Stimulated activated CD4-positive, alpha-beta T cell treated with anti-CD3 and anti-CD28 coated beads, Interleukin-2, amount 100 ng/mL, for 24 hours (primary cell): ENCODE measurements around the gene ATPAF1.

ENCODE experiments used
- DNase-seq, 2 donors: peaks; one replicate each; pipeline ENCODE4 v3.0.0-alpha.2; 2020

Gene ATPAF1

DNA sequence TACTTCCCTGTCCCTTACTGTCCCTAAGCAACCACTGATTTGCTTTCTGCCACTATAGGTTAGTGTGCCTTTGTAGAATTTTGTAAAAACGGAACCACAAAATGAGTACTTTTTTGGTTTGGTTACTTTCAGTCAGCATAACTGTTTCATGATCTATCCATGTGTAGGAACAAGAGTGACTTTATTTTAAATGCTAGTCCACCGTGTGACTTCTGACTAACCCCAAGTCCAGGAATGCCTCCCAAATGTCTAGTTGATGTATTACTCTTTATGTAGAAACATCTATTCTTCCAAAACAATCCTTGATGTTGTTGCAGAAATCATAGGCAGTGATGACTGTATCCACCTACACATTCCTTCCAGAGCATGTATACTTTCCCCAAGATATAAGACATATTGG is 21.3 kb downstream of the ATPAF1 start:
- no peak for DNase-seq

DNA sequence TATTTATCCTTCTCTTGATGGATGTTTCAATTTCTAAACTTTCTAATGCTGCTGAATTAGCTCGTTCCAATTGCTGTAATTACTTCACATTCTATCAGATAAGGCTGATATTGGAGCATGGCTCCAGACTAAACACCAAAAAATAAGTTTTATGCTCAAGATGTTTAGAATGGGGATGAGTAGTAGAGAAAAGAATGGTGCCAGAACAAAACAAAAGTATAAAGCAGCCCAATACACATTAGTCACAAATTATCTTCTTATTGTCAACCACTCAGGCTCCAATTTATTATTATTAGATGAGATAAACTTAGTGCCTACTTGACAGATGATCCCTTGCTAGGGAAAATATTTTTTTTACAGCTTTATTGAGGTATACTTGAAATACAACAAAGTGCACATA is 21.8 kb downstream of the ATPAF1 start:
- no peak for DNase-seq

DNA sequence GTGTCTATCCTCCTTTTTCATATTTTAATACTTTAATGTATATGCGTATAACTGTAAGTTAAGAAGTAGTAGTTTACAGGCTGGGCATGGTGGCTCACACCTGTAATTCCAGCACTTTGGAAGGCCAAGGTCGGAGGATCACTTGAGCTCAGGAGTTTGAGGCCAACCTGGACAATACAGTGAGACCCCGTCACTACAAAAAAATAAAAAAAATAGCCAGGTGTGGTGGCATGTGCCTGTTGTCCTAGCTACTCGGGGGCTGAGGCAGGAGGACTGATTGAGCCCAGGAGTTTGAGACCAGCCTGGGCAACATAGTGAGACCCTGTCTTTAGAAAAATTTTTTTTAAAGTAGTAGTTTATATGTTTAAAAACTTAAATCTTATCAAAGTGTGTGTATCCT is 22.3 kb downstream of the ATPAF1 start:
- no peak for DNase-seq

DNA sequence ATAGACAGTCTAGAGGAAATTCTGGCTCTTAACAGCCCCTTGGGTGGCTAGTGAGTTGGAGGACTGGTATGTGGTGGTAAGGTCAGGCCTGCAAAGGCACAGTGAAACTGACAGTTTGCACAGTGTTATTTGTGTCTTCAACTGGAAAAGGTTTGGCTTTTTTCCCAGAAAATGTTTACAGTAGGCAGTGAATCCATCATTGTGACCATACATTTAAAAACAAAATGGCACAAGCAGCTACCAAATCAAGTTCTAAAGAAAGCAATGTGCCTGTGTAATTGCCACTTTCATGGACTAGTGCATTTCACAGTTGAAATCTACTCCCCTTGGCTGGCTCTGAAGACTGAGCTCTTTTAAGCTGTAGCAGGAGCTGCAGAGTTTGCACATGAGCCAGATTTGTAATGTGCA is 24.8 kb downstream of the ATPAF1 start:
- no peak for DNase-seq

DNA sequence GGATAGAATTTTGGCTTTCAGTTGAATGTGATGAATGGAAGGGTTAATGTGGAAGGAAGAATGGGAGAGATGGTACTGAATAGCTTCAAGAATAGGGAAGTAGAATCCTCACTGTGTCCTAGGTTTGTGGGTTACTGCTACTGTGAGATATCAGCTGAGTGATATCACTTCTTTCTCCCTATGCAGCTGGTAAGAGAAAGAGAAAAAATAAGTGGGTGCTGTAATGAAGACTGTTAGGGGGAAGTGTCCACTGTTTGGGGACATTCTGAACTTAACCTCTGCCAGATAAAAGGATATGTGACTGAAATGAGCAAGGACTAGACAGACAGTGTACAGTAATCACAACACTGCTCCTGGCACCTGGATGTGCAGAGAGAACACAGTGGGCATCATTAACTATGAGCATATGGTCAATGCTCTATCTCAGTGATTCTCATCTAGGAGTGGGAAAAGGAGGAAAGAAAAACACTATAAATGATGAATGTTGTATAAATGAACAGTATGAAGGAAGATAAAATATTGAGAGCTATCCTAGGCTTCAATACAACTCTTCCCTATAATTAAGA is 26.0 kb downstream of the ATPAF1 start:
- no peak for DNase-seq

DNA sequence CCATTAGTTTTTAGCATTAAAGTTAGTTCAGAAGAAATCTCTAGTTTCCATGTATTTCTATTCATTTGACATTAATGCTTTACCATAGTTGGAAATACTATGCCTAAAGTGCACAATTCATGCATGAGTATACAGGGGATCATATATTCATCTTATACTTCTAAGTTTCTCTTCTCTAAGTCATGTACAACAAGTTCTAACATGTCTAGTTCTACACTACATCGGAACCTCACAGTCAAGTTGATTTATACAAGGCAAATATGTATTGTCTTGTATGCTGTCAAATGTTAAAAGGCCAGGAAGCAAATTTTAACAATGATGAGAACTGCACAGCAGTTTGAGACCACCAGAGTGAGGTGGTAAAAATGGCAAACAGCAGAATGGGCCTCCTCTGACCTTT is 28.6 kb downstream of the ATPAF1 start:
- no peak for DNase-seq

DNA sequence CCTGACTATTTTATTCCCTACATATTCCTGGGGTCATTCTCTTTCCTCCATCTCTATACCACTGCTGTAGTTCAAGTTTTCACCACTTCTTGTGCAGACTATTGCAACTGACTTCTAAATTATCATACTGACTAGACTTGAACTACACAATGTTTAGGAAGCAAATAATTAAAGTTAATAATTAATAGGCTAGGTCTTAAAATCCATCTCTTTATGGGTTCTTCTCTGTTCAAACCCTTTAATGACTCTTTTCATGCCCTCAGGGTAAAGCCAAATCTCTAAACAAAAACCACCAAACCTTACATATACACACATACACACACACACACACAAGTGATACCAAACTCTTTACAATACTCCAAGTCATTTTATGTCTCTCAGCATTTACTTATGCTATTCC is 29.2 kb downstream of the ATPAF1 start:
- no peak for DNase-seq

DNA sequence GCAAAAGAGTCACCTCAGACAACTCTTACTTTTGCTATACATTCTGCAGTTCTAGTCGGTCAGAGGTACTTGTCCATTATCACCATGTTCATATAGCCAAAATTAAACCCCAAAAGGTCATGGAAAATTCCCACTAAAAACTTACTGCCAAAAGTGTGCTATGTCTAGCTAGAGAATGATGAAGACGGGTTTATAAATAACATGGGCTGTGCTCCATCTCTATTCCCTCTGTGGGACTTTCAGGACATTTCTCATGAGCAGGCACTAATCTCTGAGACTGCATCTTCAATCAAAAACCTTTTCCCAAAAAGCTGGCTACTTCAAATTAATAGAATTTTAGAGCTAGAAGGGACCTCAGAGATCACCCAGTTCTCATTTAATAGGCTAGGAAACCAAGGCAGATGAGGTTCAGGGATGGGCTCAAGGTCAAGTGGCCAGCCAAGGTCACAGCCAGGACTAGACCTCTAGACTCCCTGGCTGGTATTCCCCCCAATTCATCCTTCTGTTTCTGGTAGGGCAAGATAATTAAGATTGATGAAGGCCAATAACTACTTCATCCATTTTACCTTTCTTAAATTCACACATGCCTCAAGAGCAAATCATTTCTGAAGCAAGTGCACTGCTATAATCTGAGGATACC is 30.6 kb downstream of the ATPAF1 start:
- DNase-seq: no peak

DNA sequence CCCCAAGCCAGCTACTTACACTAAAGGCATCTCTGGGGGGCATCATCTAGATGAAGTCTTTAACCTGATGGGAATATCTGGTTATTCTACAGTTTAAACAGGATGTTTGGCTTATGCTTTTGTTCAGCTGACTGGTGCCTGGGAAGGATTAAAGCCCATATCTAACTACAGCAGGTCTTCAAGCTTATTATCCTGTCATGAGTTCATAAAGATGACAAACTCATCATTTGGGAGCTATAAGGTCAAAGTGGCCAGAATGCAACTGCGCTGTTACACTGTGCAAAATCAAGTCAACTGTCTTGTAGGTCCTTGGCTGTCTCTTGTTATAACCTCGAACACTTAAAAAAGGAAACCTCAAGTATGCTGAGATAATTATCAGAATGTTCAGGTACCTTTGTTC is 33.0 kb downstream of the ATPAF1 start:
- DNase-seq: no peak

DNA sequence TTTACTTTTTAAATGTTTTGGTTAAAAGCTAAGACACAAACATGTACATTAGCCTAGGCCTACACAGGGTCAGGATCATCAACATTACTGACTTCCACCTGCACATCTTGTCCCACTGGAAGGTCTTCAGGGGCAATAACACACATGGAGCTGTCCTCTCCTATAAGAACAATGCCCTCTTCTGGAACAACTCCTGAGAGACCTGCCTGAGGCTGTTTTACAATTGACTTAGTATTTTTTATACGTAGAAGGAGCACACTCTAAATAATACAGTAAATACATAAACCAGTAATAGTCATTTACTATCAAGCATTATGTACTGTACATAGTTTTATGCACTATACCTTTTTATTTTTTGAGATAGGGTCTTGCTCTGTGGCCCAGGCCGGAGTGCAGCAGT is 37.4 kb downstream of the ATPAF1 start:
- DNase-seq: no peak

DNA sequence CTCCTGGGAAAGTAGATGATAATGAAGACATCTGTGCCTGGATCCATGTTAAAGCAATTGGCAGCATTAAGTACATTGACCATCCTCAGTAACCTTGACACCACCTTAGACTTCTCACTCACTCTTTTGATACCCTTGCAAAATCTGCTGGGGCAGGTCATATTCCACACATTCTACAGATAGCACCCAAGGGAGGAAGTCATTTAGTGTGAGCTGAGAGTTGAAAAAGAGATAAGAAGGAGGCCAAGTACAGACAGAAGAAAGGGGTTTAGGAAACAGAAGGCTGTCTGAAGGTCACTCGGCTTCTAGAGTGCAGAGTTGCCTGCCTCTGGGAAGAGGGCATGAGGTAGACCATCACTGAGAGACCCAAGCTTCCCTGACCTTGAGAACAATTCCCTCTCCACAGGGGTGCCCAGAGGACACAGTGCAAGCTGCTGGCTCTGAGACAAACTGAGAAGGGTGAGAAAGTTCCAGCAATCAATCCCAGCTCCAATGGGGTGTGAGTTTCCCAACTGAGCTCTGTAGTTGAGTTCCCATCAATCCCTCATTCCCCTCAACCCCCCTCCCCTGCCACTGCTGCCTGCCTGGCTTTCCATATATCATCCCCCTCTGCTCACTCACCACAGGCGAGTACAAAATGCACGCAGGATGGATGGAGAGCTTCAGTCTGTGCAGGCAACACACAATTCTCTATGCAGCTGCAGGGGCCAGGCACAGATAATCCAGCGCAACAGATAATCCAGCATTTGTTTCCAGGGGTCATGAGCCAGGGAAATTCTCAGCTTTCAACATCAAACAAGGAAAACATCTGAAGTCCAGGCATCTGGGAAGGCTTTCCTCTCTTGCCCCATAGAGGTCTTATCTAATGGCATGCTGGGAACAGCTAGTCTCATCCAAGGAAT is 44.2 kb downstream of the ATPAF1 start:
- no peak for DNase-seq

DNA sequence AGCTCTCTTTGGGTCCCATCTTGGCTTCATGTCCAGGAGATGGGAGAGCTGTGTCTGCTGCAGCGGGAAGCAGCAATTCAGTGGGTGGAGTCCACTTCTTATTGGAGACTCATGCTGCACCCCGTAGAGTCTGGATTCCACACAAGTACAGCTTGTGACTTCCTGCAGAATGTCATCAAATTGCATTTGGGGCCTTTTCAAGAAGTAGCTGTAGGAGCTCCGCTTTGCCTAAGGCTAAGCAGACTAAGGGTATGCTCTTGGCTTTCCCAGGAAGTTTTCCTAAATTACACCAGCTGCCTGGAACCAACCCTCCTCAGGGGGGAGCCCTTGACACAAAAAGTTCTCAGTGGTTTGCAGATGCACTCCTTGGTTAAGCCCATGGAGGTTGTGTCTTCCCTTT is 45.8 kb downstream of the ATPAF1 start:
- no peak for DNase-seq

DNA sequence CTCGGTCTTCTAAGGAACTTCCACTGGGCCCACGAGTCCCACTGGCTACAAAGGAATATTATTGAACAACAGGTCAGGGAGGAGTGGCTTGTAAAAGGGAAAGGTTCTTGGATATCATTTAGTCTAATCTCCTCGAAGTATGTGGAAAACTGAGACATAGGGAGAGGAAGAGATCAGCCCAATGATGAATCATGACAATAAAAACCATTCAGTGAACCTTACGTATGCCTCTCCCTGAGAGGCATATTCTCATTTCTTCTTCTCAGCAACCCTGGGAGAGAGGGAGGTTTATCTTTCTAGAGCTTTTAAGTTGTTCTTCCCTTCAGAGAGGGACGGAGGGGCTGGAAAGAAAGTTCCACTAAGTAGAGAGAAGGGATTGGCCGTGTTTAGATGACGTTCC is 46.2 kb downstream of the ATPAF1 start:
- DNase-seq: no peak

DNA sequence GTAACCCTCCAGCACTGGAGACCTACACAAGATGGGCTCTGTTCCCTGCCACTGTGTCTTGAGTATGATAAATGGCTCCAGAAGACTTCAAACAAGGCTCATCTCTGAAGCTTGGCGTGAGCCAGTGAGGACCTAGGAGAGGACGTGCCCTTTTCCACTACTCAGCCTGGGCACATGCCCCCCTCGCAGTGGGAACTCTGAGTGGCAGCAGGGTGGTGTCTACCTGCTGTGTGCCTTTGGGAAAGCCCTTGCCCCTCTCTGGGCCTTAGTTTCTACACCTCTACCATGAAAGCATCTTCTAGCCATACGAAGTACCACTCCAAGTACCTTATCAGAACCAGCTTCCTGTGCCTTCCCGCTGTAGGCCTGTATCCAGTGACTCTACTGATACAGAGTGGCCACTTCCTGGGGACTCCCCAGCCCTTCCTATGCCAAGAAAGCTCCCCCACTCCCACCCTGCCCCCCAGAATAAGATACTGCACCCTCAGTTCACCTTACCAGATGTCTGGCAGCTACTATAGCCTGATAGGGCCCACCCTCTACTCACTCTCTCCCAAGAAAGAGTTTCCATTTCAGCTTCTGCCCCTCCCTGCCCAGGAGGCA is 48.4 kb downstream of the ATPAF1 start:
- DNase-seq: no peak

DNA sequence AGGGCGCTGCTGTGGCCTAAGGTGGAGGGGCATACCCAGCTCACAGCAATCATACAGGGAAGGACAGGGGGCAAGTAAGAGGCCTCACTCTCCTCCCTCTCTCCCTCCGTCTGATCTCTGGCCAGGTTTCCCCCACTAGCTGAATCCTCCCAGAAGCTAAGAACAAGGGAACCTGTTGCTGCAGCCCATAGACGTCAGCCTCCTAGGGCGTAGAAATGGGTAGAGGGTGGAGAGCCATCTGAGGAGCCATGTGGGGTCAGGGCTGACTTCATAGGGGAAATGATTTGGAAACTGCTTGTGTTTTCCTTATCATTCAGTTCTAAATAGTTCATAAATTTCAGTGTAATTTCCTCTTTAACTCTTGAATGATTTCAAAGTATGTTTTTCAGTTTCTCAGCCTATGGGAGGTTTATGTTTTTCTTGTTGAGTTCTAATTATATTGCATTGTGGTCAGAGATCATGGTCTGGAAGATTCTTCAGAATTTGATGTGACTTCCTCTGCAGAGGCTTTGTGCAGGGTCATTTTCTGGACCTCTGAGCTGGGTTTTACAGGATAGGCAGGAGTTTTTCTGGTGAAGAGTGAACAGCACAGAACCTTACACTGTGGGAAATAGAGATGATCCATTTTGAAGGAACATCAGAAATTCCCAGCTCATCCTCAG is 49.3 kb downstream of the ATPAF1 start:
- DNase-seq: no peak

DNA sequence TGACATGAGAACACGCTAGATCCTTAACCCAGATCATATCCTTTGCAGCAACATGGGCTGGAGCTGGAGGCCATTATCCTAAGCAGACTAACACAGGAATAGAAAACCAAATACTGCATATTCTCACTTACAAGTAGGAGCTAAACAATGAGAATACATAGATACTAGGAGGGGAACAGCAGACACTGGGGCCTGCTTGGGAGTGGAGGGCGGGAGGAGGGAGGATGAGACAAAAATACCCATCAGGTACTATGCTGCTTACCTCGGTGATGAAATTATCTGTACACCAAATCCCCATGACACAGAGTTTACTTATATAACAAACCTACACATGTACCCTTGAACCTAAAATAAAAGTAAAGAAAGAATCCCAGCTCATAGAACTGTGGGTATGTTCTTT is 50.3 kb downstream of the ATPAF1 start:
- DNase-seq: no peak

DNA sequence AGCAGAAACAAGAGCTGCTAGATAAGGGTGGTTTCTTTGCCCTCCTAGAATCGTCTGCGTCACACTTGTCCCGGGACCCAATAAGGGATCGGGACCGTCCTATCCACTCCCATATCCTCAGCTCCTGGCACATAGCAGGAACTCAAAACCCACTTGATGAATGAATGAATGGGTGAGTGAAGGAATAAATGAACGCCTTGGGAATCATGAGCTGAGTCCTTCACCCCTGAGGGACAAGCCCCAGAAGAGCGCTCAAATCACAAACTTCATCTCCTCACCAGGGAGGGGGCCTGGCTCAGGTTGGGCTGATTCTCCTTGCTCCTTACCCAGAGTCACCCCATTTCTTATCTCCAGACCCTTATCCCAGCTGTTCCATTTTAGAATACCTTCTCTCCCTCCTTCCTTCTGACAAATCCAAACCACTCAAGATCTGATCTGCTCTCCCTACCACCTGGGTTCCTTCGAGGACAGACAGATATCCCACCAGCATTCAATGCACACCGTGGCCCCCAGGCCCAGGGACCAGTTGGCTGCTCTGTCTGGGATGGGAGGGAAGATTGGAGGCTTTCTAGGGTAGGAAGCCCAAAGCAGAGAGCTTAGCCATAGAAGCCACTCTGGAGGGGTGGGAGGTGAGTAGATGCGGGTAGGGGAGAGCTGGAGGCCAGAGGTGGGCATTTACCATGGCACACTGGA is 50.9 kb downstream of the ATPAF1 start:
- no peak for DNase-seq

DNA sequence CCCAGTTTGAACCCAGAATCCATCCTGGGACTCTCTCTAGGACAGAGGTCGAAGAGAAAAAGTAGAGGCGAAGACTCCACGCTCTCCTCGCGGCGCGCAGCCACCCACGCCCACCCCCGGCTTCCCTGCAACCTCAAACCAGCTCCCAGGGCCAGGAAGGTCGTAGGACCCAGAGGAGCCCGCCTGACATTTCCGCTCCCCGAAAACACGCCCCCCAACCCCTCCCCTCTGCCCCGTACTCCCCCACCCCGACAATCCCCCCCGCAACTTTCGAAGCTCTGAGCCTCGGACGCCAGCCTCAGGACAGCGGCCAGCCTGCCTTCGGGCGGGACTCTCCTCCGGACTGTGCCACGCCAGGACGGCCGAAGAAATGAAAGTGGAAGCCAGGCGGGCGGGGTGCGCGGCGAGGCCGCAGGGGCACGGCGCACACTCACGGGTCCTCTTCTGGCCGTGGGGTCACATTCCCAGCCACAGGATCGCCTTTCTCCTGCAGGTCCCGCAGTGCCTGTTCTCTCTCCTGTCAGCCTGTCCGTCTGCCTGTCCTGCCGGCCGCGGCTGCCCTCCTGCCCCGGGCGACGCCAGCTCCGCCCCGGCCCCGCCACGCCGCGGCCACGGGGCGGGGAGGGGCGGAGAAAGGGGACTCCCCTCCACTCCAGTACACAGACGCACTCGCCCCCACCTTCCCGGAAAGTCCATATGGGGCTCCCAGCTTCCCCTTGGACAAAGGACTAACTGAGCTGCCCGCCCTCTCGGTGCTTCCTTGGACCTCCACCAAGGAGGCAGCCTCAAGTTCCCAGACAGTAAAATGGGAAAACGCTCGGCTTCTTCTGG is 51.7 kb downstream of the ATPAF1 start, which contains the start of gene MOB3C:
Gene MOB3C, minus strand, starts transcription at position 535 of the 831 bp plus-strand sequence. CDS start 3,490 bp downstream, outside the sequence.
- peak; percentile 69 to 73 for DNase-seq

DNA sequence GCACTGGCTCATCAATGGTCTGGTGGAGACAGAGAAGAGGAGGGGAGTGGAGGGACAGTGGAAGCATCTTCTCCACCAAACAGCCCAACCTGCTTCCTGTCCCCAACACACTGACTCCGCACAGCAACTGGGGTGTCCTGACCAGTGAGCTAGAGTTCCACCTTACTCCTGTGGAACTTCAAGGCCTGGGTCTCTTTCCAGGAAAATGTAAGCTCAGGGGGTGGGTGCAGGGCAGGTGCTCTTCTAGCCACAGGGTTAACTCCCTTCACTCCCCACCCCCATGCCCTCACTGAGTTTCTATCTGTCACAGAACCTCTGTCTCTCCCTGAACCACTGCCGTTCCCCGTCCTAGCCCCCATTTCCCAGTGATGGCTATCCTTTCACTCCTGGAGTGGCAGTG is 52.4 kb downstream of the ATPAF1 start:
- peak; percentile 21 to 25 for DNase-seq

DNA sequence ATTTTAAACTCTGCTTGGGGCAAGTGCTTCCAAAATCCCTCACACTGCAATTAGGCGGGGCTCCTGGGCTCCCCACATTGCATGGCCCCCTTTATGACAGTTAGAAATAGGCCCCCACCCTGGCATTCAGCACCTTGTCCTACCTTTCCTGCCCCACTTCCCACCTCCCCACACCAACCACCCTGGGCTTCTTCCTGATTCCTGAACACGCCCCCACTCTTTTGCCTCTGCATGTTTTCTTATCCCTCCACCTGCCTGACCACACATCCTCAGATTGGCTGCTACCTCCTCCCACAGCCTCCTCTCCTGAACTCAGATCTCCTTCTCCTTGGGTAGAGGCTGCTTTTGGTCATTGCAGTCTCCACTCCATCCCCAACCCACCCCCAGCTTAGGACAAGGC is 53.1 kb downstream of the ATPAF1 start:
- DNase-seq: no peak

DNA sequence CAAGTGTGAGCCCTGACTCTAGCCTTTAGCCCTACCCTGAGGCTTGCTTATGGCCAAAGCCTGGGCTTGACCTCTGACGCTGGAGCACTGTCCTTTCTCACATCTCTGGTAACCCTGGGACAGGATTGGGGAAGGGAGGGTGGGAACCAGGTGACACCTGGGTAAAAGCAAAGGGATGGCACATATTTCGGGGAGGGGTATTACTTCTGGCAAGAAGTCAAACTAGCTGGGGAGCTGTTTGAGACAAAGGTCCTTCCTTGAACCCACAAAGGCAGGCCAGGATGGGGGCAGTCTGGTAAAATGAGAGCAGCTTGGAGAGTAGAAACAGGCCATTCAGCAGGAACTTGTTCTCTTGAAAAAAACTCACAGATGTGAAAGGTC is 53.6 kb downstream of the ATPAF1 start:
- no peak for DNase-seq
